DOHH2 (cell line): ENCODE results near the gene RBMS3.

Experiments used
- CTCF ChIP-seq: fragments of 200-600 bp; sonication (generic); IDR thresholded peaks from one replicate; pipeline ENCODE4 v1.5.1; 2014; ENCODE audit warnings: antibody characterized with exemption, mild to moderate bottlenecking, low read depth, low read length; ENCODE audit not compliant: poor library complexity, severe bottlenecking
- EZH2phosphoT487 ChIP-seq: fragments of 200-600 bp; sonication (generic); IDR thresholded peaks from 2 replicates; pipeline ENCODE4 v1.6.1; 2017; ENCODE audit warnings: borderline replicate concordance, mild to moderate bottlenecking, antibody characterized with exemption, low read length, moderate library complexity, mixed read lengths

- TF ChIP-seq CTCF (no peak), EZH2phosphoT487 (no peak)
These were observed 133.8 kb downstream of the RBMS3 start for GRCh38 chr3:29414468-29415224.
